Right lobe of liver (tissue), 6 donors: ENCODE measurements around the gene POM121C. TPM values are rescaled to one million over a fixed set of nuclear protein-coding genes. Genes with fewer than 3 reads are reported as not detected.
A peak's percentile ranks its signal among the peaks of the same experiment; 100 is the strongest.
"Not testable (repeated sequence)": the region's sequence is repeated elsewhere in the genome, so short reads cannot be mapped to it uniquely, and the experiment has no call there.

ENCODE experiments used
- ATAC-seq, 4 donors: fragments of 200-7000 bp; cut with Tn5 transposase; one replicate each; pipeline ENCODE4 v1.9.1; 2020; ENCODE audit warnings: mild to moderate bottlenecking in 4 of 4, moderate library complexity in 4 of 4
- DNase-seq, 3 donors: peaks; one replicate each; pipeline ENCODE4 v3.0.0-alpha.2; 2020
- H3K27ac ChIP-seq, 3 donors: fragments of 200-600 bp; one replicate each; pipeline ENCODE4 v1.8.0; 2022
- H3K27me3 ChIP-seq, 2 donors: fragments of 200-600 bp; one replicate each; pipeline ENCODE4 v1.8.0; 2022
- H3K36me3 ChIP-seq, 4 donors: fragments of 200-600 bp; sonication (generic) in 1 of 4; one replicate each; pipeline versions ENCODE4 v1.5.1 to v1.8.0; 2017 to 2022; ENCODE audit warnings: control low read depth in 1 of 4
- H3K4me1 ChIP-seq, 4 donors: fragments of 200-600 bp; sonication (generic) in 1 of 4; one replicate each; pipeline versions ENCODE4 v1.5.1 to v1.8.0; 2017 to 2022; ENCODE audit warnings: control low read depth in 1 of 4
- H3K4me3 ChIP-seq, 3 donors: fragments of 200-600 bp; one replicate each; pipeline ENCODE4 v1.8.0; 2022
- H3K9me3 ChIP-seq, 4 donors: fragments of 200-600 bp; sonication (generic) in 1 of 4; one replicate each; pipeline versions ENCODE4 v1.5.1 to v1.8.0; 2017 to 2022; ENCODE audit warnings: control low read depth in 1 of 4
- WGBS: methylation state at CpG from one replicate; pipeline ENCODE4 v1.1.6; 2018; ENCODE audit warnings: low coverage, low lambda C conversion rate; ENCODE audit not compliant: insufficient coverage; ENCODE audit errors: missing lambda C conversion rate; 5-methylcytosine and 5-hydroxymethylcytosine counted together
- intact Hi-C, 2 donors: fragments of 100-400 bp; cut with DNase I; formaldehyde crosslinking; loops; one replicate each; pipeline versions ENCODE4 v1.11.2 to v1.14.1; 2022
- total RNA-seq, 6 experiments: library from RNA; depleted of rRNA in 2 of 6; stranded (reverse); fragments of >200 nt in 2 of 6; fragmentation: NEBNext Ultra II Directional in 3 of 6; extraction: Animal tissue kit (Norgen Biotek cat#: 25700) in 3 of 6; gene quantifications; one replicate each; pipeline versions ENCODE4 v1.1.0 to v1.2.4, GENCODE V29; 2016 to 2023
- donor health status: DM: no; HTN: yes; CAD: no.
- donor health status: DM: no; HTN: no; CAD: no.
- donor health status: DM: no; HTN: no; CAD: no.
- donor health status: DM: no; HTN: yes; CAD: no.
- donor health status: DM: no; HTN: yes; CAD: no.

Gene POM121C
- total RNA-seq, 6 experiments from 2014 or later = 12.2 to 21.0 (median 17.0) TPM

- DNase-seq, H3K9me3 ChIP-seq, H3K27me3 ChIP-seq, H3K4me3 ChIP-seq, H3K27ac ChIP-seq, intact Hi-C loops, H3K4me1 ChIP-seq: not testable (repeated sequence)
- peaks cover 0 to 16% (median 0%) of the 10 kb centered on the region in 4 donors for H3K36me3 ChIP-seq
- WGBS = 55% methylated on average over 2 of the region's 20 CpGs
- ATAC-seq = peak; percentile 23 to 54 (median 39)
Measured at GRCh38 chr7:75418292-75418858, 67.7 kb downstream of the POM121C start.

- H3K4me3 ChIP-seq, intact Hi-C loops, ATAC-seq, H3K9me3 ChIP-seq, H3K4me1 ChIP-seq, DNase-seq, H3K27me3 ChIP-seq, H3K27ac ChIP-seq: not testable (repeated sequence)
- 45% methylated on average over 2 of the region's 9 CpGs for WGBS
- H3K36me3 ChIP-seq = peaks cover 0 to 14% (median 0%) of the 10 kb centered on the region in 4 donors
Measured at GRCh38 chr7:75416787-75417186, 69.3 kb downstream of the POM121C start.

DNA sequence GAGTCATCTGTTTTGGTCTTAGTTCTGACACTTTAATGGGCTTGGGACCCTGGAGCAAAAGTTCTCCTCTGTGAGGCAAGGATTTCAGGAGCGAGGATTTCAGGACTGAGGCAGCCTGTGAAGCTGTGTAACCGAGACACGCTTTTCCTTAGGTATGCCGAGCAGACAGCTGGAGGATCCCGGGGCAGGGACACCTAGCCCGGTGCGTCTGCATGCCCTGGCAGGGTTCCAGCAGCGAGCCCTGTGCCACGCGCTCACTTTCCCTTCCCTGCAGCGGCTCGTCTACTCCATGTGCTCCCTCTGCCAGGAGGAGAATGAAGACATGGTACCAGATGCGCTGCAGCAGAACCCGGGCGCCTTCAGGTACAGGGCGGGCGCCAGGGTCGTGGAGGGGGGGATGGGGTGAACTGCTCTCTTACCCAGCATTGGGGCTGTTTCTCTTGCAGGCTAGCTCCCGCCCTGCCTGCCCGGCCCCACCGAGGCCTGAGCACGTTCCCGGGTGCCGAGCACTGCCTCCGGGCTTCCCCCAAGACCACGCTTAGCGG is 70.2 kb downstream of the POM121C start:
- H3K9me3 ChIP-seq, H3K4me3 ChIP-seq, H3K27ac ChIP-seq, intact Hi-C loops, H3K36me3 ChIP-seq, DNase-seq, H3K4me1 ChIP-seq, H3K27me3 ChIP-seq: not testable (repeated sequence)
- 5% methylated on average over 4 of the region's 27 CpGs for WGBS
- ATAC-seq = peak; percentile 11 to 39 (median 28)

- WGBS = 0% methylated on average over 1 of the region's 11 CpGs
- intact Hi-C loops, H3K36me3 ChIP-seq, H3K4me3 ChIP-seq, H3K9me3 ChIP-seq, H3K27me3 ChIP-seq, H3K4me1 ChIP-seq, H3K27ac ChIP-seq: not testable (repeated sequence)
- peak in 1 of 3 donors; percentile 63 for DNase-seq
- ATAC-seq = peak; percentile 55 to 77 (median 72)
Measured at GRCh38 chr7:75415428-75415817, 70.7 kb downstream of the POM121C start.

DNA sequence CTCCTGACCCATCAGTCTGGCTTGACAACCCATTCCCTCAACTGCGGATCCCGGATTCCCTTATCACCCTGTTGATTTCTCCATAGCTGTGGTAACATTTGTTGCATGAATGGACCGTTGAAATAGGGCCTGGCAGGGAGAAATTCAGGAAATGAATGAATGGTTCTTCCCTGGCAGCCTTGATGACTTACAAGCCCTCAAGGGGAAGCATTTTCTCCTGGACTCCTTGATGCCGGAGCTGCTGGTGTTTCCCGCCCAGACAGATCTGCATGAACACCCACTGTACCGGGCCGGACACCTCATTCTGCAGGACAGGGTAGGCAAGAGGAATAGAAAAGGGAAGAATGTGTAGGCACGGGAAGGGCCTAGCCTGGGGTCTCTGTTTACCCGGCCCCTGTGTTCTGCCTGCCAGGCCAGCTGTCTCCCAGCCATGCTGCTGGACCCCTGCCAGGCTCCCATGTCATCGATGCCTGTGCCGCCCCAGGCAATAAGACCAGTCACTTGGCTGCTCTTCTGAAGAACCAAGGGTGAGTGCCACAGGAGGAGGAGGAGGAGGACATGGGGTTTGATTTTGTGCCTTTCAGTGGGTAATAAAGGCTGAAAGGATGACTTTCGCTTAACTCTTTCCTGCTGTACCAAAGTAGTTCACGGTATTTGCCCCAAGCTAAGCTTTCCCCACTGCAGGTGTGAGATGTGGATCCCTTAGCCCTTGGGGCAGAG is 71.2 kb downstream of the POM121C start:
- H3K4me3 ChIP-seq, H3K9me3 ChIP-seq, H3K4me1 ChIP-seq, H3K36me3 ChIP-seq, DNase-seq, ATAC-seq, H3K27ac ChIP-seq, intact Hi-C loops, H3K27me3 ChIP-seq: not testable (repeated sequence)
- 40% methylated on average over 2 of the region's 13 CpGs for WGBS

- WGBS = 41% methylated on average over 2 of the region's 6 CpGs
- H3K4me3 ChIP-seq, H3K9me3 ChIP-seq, H3K27me3 ChIP-seq, ATAC-seq, intact Hi-C loops, H3K4me1 ChIP-seq, H3K27ac ChIP-seq, H3K36me3 ChIP-seq, DNase-seq: not testable (repeated sequence)
Measured at GRCh38 chr7:75414204-75414603, 71.9 kb downstream of the POM121C start.

DNA sequence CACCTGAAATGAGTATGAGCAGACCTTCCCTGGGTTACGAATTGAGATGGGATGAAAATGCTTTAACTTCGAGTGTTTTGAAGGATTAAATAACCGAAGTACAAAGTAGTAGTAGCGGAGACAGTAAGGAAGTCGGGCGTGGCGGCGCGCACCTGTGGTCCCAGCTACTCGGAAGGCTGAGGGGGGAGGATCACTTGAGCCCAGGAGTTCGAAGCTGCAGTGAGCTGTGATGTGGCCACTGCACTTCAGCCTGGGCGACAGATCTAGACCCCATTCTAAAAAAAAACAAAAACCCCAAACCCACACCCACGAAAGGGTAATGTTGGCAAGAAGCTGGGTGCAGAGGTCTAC is 75.3 kb downstream of the POM121C start:
- ATAC-seq, H3K9me3 ChIP-seq, H3K27me3 ChIP-seq, H3K4me1 ChIP-seq, DNase-seq, H3K27ac ChIP-seq, H3K4me3 ChIP-seq, H3K36me3 ChIP-seq, intact Hi-C loops: not testable (repeated sequence)
- no CpG with 5 or more reads among the region's 13 CpGs for WGBS

GRCh38 chr7:75409880-75410822 is 75.9 kb downstream of the POM121C start:
- 0% methylated on average over 1 of the region's 74 CpGs for WGBS
- H3K9me3 ChIP-seq, H3K4me1 ChIP-seq, intact Hi-C loops, H3K27me3 ChIP-seq, H3K27ac ChIP-seq, H3K36me3 ChIP-seq: not testable (repeated sequence)
- peak; percentile 95 to 98 (median 97) for ATAC-seq
- DNase-seq = peak in 1 of 3 donors; percentile 41
- peak overlapping the region in 2 of 3 donors; percentile 36 to 50 for H3K4me3 ChIP-seq

GRCh38 chr7:75404663-75405062 is 81.4 kb downstream of the POM121C start:
- no CpG with 5 or more reads among the region's 18 CpGs for WGBS
- H3K27ac ChIP-seq, intact Hi-C loops, H3K27me3 ChIP-seq, H3K4me1 ChIP-seq, H3K4me3 ChIP-seq, H3K9me3 ChIP-seq, H3K36me3 ChIP-seq, DNase-seq: not testable (repeated sequence)
- ATAC-seq = peak in 3 of 4 donors; percentile 9 to 19 (median 16)

- H3K27me3 ChIP-seq, H3K36me3 ChIP-seq, ATAC-seq, H3K9me3 ChIP-seq, H3K27ac ChIP-seq, DNase-seq, H3K4me3 ChIP-seq, H3K4me1 ChIP-seq, intact Hi-C loops: not testable (repeated sequence)
- WGBS = no CpG with 5 or more reads among the region's 28 CpGs
Measured at GRCh38 chr7:75403455-75404443, 82.3 kb downstream of the POM121C start.
